ENCODE results near the gene ABCD3. TPM values are rescaled to one million over a fixed set of nuclear protein-coding genes. Genes with fewer than 3 reads are reported as not detected.

The ABCD3 gene
- total and polyA plus RNA-seq, 2 of the 13 experiments (the other 11 are each of a cell fraction or from before 2014, with no cell fraction given), result 27.5 to 166 TPM

DNA sequence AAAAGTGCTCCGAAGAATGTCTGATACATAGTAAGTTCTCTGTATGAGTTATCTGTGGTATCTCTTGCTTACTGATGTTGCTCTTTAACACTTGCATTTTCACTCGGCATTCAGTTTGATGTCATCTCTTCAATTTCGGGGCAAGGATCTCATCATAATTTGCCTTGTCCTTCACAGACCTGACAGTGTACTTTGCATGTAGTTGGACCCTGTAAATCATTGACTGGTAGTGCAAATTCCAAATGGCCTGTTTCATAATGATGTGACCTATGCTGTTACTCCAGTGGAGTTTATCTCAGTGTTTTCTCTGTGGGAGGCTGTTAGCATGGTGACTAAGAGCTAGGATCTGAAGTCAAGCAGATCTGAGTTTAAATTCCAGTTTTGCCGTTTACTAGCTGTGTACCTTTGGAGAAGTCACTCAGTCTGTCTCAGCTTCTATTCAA is 34.2 kb upstream of the ABCD3 start (continued):
- TF ChIP-seq ZNF367 (CRISPR knock-in tag; IDR thresholded peaks at IDR 0.05; ENCODE audit: borderline replicate concordance), result no peak
- TF ChIP-seq ZNF691 (CRISPR knock-in tag; IDR thresholded peaks at IDR 0.05; ENCODE audit: borderline replicate concordance, low read depth), result no peak
- TF ChIP-seq HDAC2 (CRISPR knock-in tag; IDR thresholded peaks at IDR 0.05), result peak; percentile 95
- TF ChIP-seq, protein P1, sequence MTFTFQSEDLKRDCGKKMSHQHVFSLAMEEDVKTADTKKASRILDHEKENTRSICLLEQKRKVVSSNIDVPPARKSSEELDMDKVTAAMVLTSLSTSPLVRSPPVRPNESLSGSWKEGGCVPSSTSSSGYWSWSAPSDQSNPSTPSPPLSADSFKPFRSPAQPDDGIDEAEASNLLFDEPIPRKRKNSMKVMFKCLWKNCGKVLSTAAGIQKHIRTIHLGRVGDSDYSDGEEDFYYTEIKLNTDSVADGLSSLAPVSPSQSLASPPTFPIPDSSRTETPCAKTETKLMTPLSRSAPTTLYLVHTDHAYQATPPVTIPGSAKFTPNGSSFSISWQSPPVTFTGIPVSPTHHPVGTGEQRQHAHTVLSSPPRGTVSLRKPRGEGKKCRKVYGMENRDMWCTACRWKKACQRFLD (CRISPR knock-in tag; IDR thresholded peaks at IDR 0.05; ENCODE audit: borderline replicate concordance), result no peak
- no peak for TF ChIP-seq RAD51 (IDR thresholded peaks at IDR 0.05; ENCODE audit: borderline replicate concordance)
- TF ChIP-seq KLF15 (CRISPR knock-in tag; IDR thresholded peaks at IDR 0.05; ENCODE audit: borderline replicate concordance), result no peak
- no peak for TF ChIP-seq MTF1 (CRISPR knock-in tag; IDR thresholded peaks at IDR 0.05)
- TF ChIP-seq ZFP82 (CRISPR knock-in tag; IDR thresholded peaks at IDR 0.05; ENCODE audit: borderline replicate concordance), result no peak
- TF ChIP-seq, protein P2, sequence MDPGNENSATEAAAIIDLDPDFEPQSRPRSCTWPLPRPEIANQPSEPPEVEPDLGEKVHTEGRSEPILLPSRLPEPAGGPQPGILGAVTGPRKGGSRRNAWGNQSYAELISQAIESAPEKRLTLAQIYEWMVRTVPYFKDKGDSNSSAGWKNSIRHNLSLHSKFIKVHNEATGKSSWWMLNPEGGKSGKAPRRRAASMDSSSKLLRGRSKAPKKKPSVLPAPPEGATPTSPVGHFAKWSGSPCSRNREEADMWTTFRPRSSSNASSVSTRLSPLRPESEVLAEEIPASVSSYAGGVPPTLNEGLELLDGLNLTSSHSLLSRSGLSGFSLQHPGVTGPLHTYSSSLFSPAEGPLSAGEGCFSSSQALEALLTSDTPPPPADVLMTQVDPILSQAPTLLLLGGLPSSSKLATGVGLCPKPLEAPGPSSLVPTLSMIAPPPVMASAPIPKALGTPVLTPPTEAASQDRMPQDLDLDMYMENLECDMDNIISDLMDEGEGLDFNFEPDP (CRISPR knock-in tag; conservative IDR thresholded peaks at IDR 0.05), result no peak
- no peak for TF ChIP-seq REL (CRISPR knock-in tag; conservative IDR thresholded peaks at IDR 0.05)
- TF ChIP-seq SYNCRIP (IDR thresholded peaks at IDR 0.05; ENCODE audit: insufficient read depth, low read depth, low read length), result no peak
- TF ChIP-seq TCF12 (IDR thresholded peaks at IDR 0.05), result no peak
- no peak for TF ChIP-seq TCF12 (CRISPR knock-in tag; IDR thresholded peaks at IDR 0.05)
- TF ChIP-seq SNAPC4 (CRISPR knock-in tag; IDR thresholded peaks at IDR 0.05), result no peak
- no peak for TF ChIP-seq ZNF296 (CRISPR knock-in tag; conservative IDR thresholded peaks at IDR 0.05)
- no peak for TF ChIP-seq ZNF678 (CRISPR knock-in tag; IDR thresholded peaks at IDR 0.05)
- TF ChIP-seq ERF (CRISPR knock-in tag; IDR thresholded peaks at IDR 0.05), result peak; percentile 87
- TF ChIP-seq KAT8 (CRISPR knock-in tag; IDR thresholded peaks at IDR 0.05), result peak; percentile 74
- no peak for TF ChIP-seq ZFP62 (CRISPR knock-in tag; IDR thresholded peaks at IDR 0.05)
- peak; percentile 99 for TF ChIP-seq HOXA3 (CRISPR knock-in tag; IDR thresholded peaks at IDR 0.05)
- TF ChIP-seq, protein P3, sequence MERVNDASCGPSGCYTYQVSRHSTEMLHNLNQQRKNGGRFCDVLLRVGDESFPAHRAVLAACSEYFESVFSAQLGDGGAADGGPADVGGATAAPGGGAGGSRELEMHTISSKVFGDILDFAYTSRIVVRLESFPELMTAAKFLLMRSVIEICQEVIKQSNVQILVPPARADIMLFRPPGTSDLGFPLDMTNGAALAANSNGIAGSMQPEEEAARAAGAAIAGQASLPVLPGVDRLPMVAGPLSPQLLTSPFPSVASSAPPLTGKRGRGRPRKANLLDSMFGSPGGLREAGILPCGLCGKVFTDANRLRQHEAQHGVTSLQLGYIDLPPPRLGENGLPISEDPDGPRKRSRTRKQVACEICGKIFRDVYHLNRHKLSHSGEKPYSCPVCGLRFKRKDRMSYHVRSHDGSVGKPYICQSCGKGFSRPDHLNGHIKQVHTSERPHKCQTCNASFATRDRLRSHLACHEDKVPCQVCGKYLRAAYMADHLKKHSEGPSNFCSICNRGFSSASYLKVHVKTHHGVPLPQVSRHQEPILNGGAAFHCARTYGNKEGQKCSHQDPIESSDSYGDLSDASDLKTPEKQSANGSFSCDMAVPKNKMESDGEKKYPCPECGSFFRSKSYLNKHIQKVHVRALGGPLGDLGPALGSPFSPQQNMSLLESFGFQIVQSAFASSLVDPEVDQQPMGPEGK (CRISPR knock-in tag; IDR thresholded peaks at IDR 0.05), result 0 out of 2 replicates have a peak, but pooled peaks have one; percentile 43

Measured in HepG2 (cell line).